Measurements from ENCODE around the gene MICU1. TPM values are rescaled to one million over a fixed set of nuclear protein-coding genes. Genes with fewer than 3 reads are reported as not detected.

MICU1 gene
- polyA plus RNA-seq, 1 of the 3 experiments (the other 2 are of a cell fraction) = 24.6 TPM

DNA sequence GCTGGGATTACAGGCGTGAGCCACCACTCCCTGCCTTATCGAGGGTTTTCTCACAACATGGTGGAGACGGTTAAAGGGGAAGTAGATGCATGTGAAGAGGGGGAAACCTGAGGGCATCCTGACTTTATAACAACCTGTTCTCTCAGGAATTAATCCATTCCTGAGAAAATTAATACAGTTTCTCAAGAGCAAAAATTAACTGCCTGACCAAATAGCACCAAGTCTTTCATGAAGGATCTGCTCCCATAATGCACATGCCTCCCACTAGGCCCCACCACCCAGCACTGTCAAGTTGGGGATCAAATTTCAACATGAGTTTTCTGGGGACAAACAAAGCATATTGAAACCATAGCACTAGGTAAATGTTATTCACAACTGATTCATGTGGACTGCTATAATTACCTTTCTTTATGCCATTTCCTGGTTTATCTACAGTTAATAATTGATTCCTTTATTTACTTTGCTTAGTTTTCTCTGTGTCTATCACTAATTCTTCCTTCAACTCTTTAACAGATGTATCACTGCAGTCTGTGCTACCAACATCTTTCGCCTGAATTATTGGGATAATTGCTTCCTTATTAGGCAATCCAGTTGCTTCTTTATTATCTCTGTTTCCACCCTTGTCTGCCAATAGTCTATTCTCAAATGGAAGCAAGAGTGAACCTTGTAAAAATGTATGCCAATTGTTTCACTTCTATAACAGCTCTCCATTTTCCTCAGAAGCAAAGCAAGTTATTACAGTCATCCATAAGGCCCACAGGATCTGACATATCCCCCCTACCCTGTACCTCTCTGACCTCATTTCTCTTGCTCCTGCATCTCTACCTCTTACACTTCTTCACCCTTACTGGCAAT is 12.9 kb upstream of the MICU1 start:
- H3K27ac ChIP-seq (ENCODE audit: low read depth in 2 of 2, low read length in 1 of 2) = no peak overlapping the region
- no peak overlapping the region for H3K4me2 ChIP-seq
- H3K79me2 ChIP-seq (ENCODE audit: insufficient read depth) = no peaks in the 10 kb centered on the region
- H3K9me3 ChIP-seq = no peaks in the 10 kb centered on the region
- no peaks in the 10 kb centered on the region for H3F3A ChIP-seq (replicated peaks; ENCODE audit: insufficient read depth)
- no peak overlapping the region for H3K4me3 ChIP-seq (ENCODE audit: low read depth in 2 of 2, low read length in 1 of 2)
- H3K9me2 ChIP-seq = no peaks in the 10 kb centered on the region
- CTCF ChIA-PET = no interaction called here
- no peaks in the 10 kb centered on the region for H3K27me3 ChIP-seq (ENCODE audit: insufficient read depth)
- H3K36me3 ChIP-seq (replicated peaks in 1 of 2; ENCODE audit: control insufficient read depth in 1 of 2, insufficient read depth in 2 of 2, low read length in 1 of 2) = no peaks in the 10 kb centered on the region
- no peak overlapping the region for H3K9ac ChIP-seq
- DNase-seq = no peak
- WGBS (ENCODE audit: low lambda C conversion rate) = 38% methylated on average over 4 of the region's 4 CpGs
- POLR2A ChIA-PET = no interaction called here
- no peaks in the 10 kb centered on the region for H3K4me1 ChIP-seq (ENCODE audit: control insufficient read depth in 1 of 2, insufficient read depth in 2 of 2, low read depth in 1 of 2, low read length in 1 of 2)
- no peak overlapping the region for H2AFZ ChIP-seq (ENCODE audit: low read depth)
- TF ChIP-seq EZH2phosphoT487 (IDR thresholded peaks at IDR 0.05; ENCODE audit: borderline replicate concordance, low read depth) (no peak), TCF12 (IDR thresholded peaks at IDR 0.05) (no peak), POLR2AphosphoS5 (IDR thresholded peaks at IDR 0.05; ENCODE audit: low read depth, low read length) (no peak), GABPA (IDR thresholded peaks at IDR 0.05; ENCODE audit: low read depth) (no peak), NRF1 (IDR thresholded peaks at IDR 0.05; ENCODE audit: low read depth, low read length) (no peak), IRF3 (IDR thresholded peaks at IDR 0.05; ENCODE audit: low read depth, low read length) (no peak), MEF2A (IDR thresholded peaks at IDR 0.05; ENCODE audit: borderline replicate concordance, low read depth) (no peak)
- TF ChIP-seq, protein P1, sequence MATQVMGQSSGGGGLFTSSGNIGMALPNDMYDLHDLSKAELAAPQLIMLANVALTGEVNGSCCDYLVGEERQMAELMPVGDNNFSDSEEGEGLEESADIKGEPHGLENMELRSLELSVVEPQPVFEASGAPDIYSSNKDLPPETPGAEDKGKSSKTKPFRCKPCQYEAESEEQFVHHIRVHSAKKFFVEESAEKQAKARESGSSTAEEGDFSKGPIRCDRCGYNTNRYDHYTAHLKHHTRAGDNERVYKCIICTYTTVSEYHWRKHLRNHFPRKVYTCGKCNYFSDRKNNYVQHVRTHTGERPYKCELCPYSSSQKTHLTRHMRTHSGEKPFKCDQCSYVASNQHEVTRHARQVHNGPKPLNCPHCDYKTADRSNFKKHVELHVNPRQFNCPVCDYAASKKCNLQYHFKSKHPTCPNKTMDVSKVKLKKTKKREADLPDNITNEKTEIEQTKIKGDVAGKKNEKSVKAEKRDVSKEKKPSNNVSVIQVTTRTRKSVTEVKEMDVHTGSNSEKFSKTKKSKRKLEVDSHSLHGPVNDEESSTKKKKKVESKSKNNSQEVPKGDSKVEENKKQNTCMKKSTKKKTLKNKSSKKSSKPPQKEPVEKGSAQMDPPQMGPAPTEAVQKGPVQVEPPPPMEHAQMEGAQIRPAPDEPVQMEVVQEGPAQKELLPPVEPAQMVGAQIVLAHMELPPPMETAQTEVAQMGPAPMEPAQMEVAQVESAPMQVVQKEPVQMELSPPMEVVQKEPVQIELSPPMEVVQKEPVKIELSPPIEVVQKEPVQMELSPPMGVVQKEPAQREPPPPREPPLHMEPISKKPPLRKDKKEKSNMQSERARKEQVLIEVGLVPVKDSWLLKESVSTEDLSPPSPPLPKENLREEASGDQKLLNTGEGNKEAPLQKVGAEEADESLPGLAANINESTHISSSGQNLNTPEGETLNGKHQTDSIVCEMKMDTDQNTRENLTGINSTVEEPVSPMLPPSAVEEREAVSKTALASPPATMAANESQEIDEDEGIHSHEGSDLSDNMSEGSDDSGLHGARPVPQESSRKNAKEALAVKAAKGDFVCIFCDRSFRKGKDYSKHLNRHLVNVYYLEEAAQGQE (IDR thresholded peaks at IDR 0.05; ENCODE audit: low read depth, low read length) = no peak
- H4K20me1 ChIP-seq (ENCODE audit: insufficient read depth) = no peaks in the 10 kb centered on the region

DNA sequence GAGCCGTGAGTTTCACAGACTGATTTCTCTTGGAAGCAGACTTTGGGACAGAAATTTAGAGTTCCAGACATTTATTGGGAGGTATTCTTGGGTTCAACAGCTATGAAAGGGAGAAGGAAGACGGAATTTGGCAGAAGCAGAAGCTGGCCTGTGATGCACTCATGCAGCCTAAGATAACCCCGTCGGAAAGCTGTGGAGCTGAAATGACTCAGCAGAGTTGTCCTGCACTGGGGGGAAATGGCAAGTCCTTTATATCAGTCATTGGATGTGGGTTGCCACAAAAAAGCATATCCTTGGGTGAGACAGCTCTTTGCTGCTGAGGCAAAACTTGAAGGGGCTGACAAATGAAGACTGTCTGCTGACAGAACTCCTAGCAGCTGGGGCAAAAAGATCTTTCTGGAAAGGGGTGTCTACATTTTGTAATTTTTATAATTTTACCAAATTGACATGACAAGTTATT is 11.5 kb upstream of the MICU1 start:
- TF ChIP-seq MEF2A (IDR thresholded peaks at IDR 0.05; ENCODE audit: borderline replicate concordance, low read depth) = no peak
- TF ChIP-seq FOXM1 (IDR thresholded peaks at IDR 0.05; ENCODE audit: low read depth) = no peak
- TF ChIP-seq, protein P2, sequence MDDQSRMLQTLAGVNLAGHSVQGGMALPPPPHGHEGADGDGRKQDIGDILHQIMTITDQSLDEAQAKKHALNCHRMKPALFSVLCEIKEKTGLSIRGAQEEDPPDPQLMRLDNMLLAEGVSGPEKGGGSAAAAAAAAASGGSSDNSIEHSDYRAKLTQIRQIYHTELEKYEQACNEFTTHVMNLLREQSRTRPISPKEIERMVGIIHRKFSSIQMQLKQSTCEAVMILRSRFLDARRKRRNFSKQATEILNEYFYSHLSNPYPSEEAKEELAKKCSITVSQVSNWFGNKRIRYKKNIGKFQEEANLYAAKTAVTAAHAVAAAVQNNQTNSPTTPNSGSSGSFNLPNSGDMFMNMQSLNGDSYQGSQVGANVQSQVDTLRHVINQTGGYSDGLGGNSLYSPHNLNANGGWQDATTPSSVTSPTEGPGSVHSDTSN (IDR thresholded peaks at IDR 0.05) = no peak
- TF ChIP-seq TEAD4 (IDR thresholded peaks at IDR 0.05; ENCODE audit: borderline replicate concordance, insufficient read depth) = no peak
- TF ChIP-seq FOSL2 (IDR thresholded peaks at IDR 0.05; ENCODE audit: borderline replicate concordance, low read depth) = peak; percentile 22; the same call in 1 of the 2 replicates
- no peak for TF ChIP-seq YY1 (IDR thresholded peaks at IDR 0.05; ENCODE audit: low read depth)
- no peak for TF ChIP-seq SIN3A (IDR thresholded peaks at IDR 0.05; ENCODE audit: borderline replicate concordance, low read depth, low read length)
- no peak for TF ChIP-seq USF2 (IDR thresholded peaks at IDR 0.05; ENCODE audit: borderline replicate concordance, low read depth, low read length)
- H2AFZ ChIP-seq (ENCODE audit: low read depth) = 0 out of 2 replicates have a peak overlapping the region, but pooled peaks have one; percentile 65
- WGBS (ENCODE audit: low lambda C conversion rate) = 57% methylated on average over 4 of the region's 4 CpGs
- H3F3A ChIP-seq (replicated peaks; ENCODE audit: insufficient read depth) = no peaks in the 10 kb centered on the region
- no peaks in the 10 kb centered on the region for H3K27me3 ChIP-seq (ENCODE audit: insufficient read depth)
- no peak overlapping the region for H3K4me2 ChIP-seq
- H3K9me3 ChIP-seq = no peaks in the 10 kb centered on the region
- H3K27ac ChIP-seq (ENCODE audit: low read depth in 2 of 2, low read length in 1 of 2) = peak overlapping the region in 1 of 2 experiments; percentile 18; a peak in 1 of 4 replicates
- no peak overlapping the region for H3K4me3 ChIP-seq (ENCODE audit: low read depth in 2 of 2, low read length in 1 of 2)
- ChIA-PET CTCF (no interaction called here), POLR2A (no interaction called here)
- H3K9ac ChIP-seq = no peak overlapping the region
- no peaks in the 10 kb centered on the region for H4K20me1 ChIP-seq (ENCODE audit: insufficient read depth)
- no peaks in the 10 kb centered on the region for H3K9me2 ChIP-seq
- DNase-seq = no peak
- no peaks in the 10 kb centered on the region for H3K4me1 ChIP-seq (ENCODE audit: control insufficient read depth in 1 of 2, insufficient read depth in 2 of 2, low read depth in 1 of 2, low read length in 1 of 2)
- H3K36me3 ChIP-seq (replicated peaks in 1 of 2; ENCODE audit: control insufficient read depth in 1 of 2, insufficient read depth in 2 of 2, low read length in 1 of 2) = no peaks in the 10 kb centered on the region
- no peaks in the 10 kb centered on the region for H3K79me2 ChIP-seq (ENCODE audit: insufficient read depth)
